ENCODE results near the gene NUDCD2.

The NUDCD2 gene

GRCh38 chr5:163463063-163463435 is 3.1 kb upstream of the NUDCD2 start:
- no peaks in the 10 kb centered on the region for H3K27me3 ChIP-seq (ENCODE audit: control insufficient read depth in 1 of 2, insufficient read depth in 1 of 2, low read length in 2 of 2)
- H2BK15ac ChIP-seq (ENCODE audit: low read depth, poor library complexity, severe bottlenecking), result no peak overlapping the region
- H2AK5ac ChIP-seq (ENCODE audit: low read length, severe bottlenecking), result no peak overlapping the region
- no peaks in the 10 kb centered on the region for H3K9me3 ChIP-seq (ENCODE audit: control insufficient read depth, low read length)
- H3K18ac ChIP-seq (ENCODE audit: low read depth in 1 of 2, low read length in 2 of 2), result no peak overlapping the region
- H2BK5ac ChIP-seq (ENCODE audit: low read depth, low read length, poor library complexity, severe bottlenecking), result no peak overlapping the region
- peaks cover 13% of the 10 kb centered on the region for H3K79me1 ChIP-seq (replicated peaks; ENCODE audit: low read length, poor library complexity, severe bottlenecking)
- H2BK120ac ChIP-seq (ENCODE audit: low read depth, low read length), result no peak overlapping the region
- no peak overlapping the region for H2BK12ac ChIP-seq (ENCODE audit: low read length in 2 of 2)
- no peak overlapping the region for H3K4ac ChIP-seq (ENCODE audit: low read depth in 1 of 2, low read length in 2 of 2)
- no peak overlapping the region for H4K8ac ChIP-seq (ENCODE audit: low read length)
- H3K4me2 ChIP-seq (ENCODE audit: low read length, poor library complexity, severe bottlenecking), result no peak overlapping the region
- H3K4me1 ChIP-seq (ENCODE audit: control insufficient read depth, insufficient read depth, low read depth, low read length), result peaks cover 4% of the 10 kb centered on the region
- no peak overlapping the region for H3K23ac ChIP-seq (ENCODE audit: low read length in 2 of 2)
- no peak overlapping the region for H3K14ac ChIP-seq (ENCODE audit: low read length in 2 of 2)
- no peaks in the 10 kb centered on the region for H3K36me3 ChIP-seq (ENCODE audit: control insufficient read depth in 1 of 2, insufficient read depth in 2 of 2, low read depth in 1 of 2, low read length in 2 of 2)
- H3K27ac ChIP-seq (ENCODE audit: low read length, poor library complexity, severe bottlenecking), result no peak overlapping the region
- H3K9ac ChIP-seq (ENCODE audit: low read length), result peak overlapping the region; percentile 86
- no peak overlapping the region for H4K91ac ChIP-seq (ENCODE audit: low read length)
- no peak for DNase-seq
- no peak overlapping the region for H3K4me3 ChIP-seq (ENCODE audit: insufficient read depth in 1 of 2, low read depth in 1 of 2, low read length in 2 of 2)
- H2AFZ ChIP-seq (ENCODE audit: low read depth, low read length), result no peak overlapping the region

GRCh38 chr5:163460562-163461171 is 765 bp upstream of the NUDCD2 start, which contains the start of gene HMMR:
HMMR (plus strand) TSS chr5:163460632; CDS start chr5:163460693, 61 bp downstream.
- Histone ChIP-seq H2BK15ac (ENCODE audit: low read depth, poor library complexity, severe bottlenecking) (no peak within 1 kb of the TSS), H3K27ac (ENCODE audit: low read length, poor library complexity, severe bottlenecking) (peak within 1 kb of the TSS; percentile 99), H2AK5ac (ENCODE audit: low read length, severe bottlenecking) (no peak within 1 kb of the TSS), H3K14ac (ENCODE audit: low read length in 2 of 2) (peak within 1 kb of the TSS in 1 of 2 experiments; percentile 87), H3K36me3 (ENCODE audit: control insufficient read depth in 1 of 2, insufficient read depth in 2 of 2, low read depth in 1 of 2, low read length in 2 of 2) (peaks cover 0 to 2% of the 10 kb centered on the region in 2 experiments), H2BK5ac (ENCODE audit: low read depth, low read length, poor library complexity, severe bottlenecking) (peak within 1 kb of the TSS; percentile 68), H4K91ac (ENCODE audit: low read length) (peak within 1 kb of the TSS; percentile 72), H3K23ac (ENCODE audit: low read length in 2 of 2) (peak within 1 kb of the TSS in 1 of 2 experiments; percentile 92), H3K79me1 (replicated peaks; ENCODE audit: low read length, poor library complexity, severe bottlenecking) (peaks cover 7% of the 10 kb centered on the region), H3K4me1 (ENCODE audit: control insufficient read depth, insufficient read depth, low read depth, low read length) (peaks cover 5% of the 10 kb centered on the region), H3K4me3 (ENCODE audit: insufficient read depth in 1 of 2, low read depth in 1 of 2, low read length in 2 of 2) (peak within 1 kb of the TSS; percentile 68 to 96), H2BK120ac (ENCODE audit: low read depth, low read length) (peak within 1 kb of the TSS; percentile 84), H3K27me3 (ENCODE audit: control insufficient read depth in 1 of 2, insufficient read depth in 1 of 2, low read length in 2 of 2) (no peaks in the 10 kb centered on the region), H3K18ac (ENCODE audit: low read depth in 1 of 2, low read length in 2 of 2) (peak within 1 kb of the TSS; percentile 93 to 95), H4K8ac (ENCODE audit: low read length) (peak within 1 kb of the TSS; percentile 87), H2AFZ (ENCODE audit: low read depth, low read length) (peak within 1 kb of the TSS; percentile 86), H3K9me3 (ENCODE audit: control insufficient read depth, low read length) (no peaks in the 10 kb centered on the region), H3K4me2 (ENCODE audit: low read length, poor library complexity, severe bottlenecking) (peak within 1 kb of the TSS; percentile 85), H3K9ac (ENCODE audit: low read length) (peak within 1 kb of the TSS; percentile 95), H2BK12ac (ENCODE audit: low read length in 2 of 2) (peak within 1 kb of the TSS in 1 of 2 experiments; percentile 11), H3K4ac (ENCODE audit: low read depth in 1 of 2, low read length in 2 of 2) (peak within 1 kb of the TSS; percentile 57 to 87)
- under 1% methylated on average over 21 of the region's 23 CpGs for whole genome bisulfite sequencing
- peak; percentile 64 for DNase-seq

DNA sequence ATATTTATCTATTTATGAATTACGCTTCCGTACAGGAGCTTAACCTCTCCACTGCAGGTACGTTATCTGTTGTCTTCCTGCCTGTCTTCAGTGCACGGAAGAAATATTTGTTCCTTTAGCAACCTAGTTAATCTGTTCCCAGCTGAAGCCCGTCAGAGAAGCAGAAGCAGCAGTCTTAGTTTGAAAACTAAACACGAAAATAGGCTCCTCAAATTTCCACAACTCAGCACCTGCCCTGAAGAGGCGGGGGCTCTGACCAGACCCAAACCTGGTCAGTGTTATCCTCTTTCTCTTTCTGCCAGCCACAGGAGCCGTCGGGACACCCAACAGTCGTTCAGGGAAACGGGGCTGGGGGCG is 462 bp downstream of the NUDCD2 start:
- peaks cover 5% of the 10 kb centered on the region for H3K4me1 ChIP-seq (ENCODE audit: control insufficient read depth, insufficient read depth, low read depth, low read length)
- no peaks in the 10 kb centered on the region for H3K9me3 ChIP-seq (ENCODE audit: control insufficient read depth, low read length)
- H4K8ac ChIP-seq (ENCODE audit: low read length), result peak overlapping the region; percentile 19
- H3K14ac ChIP-seq (ENCODE audit: low read length in 2 of 2), result peak overlapping the region in 1 of 2 experiments; percentile 87
- no peak overlapping the region for H2BK15ac ChIP-seq (ENCODE audit: low read depth, poor library complexity, severe bottlenecking)
- H2BK120ac ChIP-seq (ENCODE audit: low read depth, low read length), result no peak overlapping the region
- H2BK12ac ChIP-seq (ENCODE audit: low read length in 2 of 2), result no peak overlapping the region
- peaks cover 3 to 12% of the 10 kb centered on the region in 2 experiments for H3K36me3 ChIP-seq (ENCODE audit: control insufficient read depth in 1 of 2, insufficient read depth in 2 of 2, low read depth in 1 of 2, low read length in 2 of 2)
- 2% methylated on average over 12 of the region's 12 CpGs for WGBS
- peak overlapping the region; percentile 68 to 96 for H3K4me3 ChIP-seq (ENCODE audit: insufficient read depth in 1 of 2, low read depth in 1 of 2, low read length in 2 of 2)
- no peaks in the 10 kb centered on the region for H3K27me3 ChIP-seq (ENCODE audit: control insufficient read depth in 1 of 2, insufficient read depth in 1 of 2, low read length in 2 of 2)
- peak overlapping the region; percentile 99 for H3K27ac ChIP-seq (ENCODE audit: low read length, poor library complexity, severe bottlenecking)
- H4K91ac ChIP-seq (ENCODE audit: low read length), result no peak overlapping the region
- H3K23ac ChIP-seq (ENCODE audit: low read length in 2 of 2), result peak overlapping the region in 1 of 2 experiments; percentile 92
- no peak overlapping the region for H2AK5ac ChIP-seq (ENCODE audit: low read length, severe bottlenecking)
- peak overlapping the region in 1 of 2 experiments; percentile 87 for H3K4ac ChIP-seq (ENCODE audit: low read depth in 1 of 2, low read length in 2 of 2)
- H3K4me2 ChIP-seq (ENCODE audit: low read length, poor library complexity, severe bottlenecking), result peak overlapping the region; percentile 85
- peak overlapping the region; percentile 74 for H2AFZ ChIP-seq (ENCODE audit: low read depth, low read length)
- H3K9ac ChIP-seq (ENCODE audit: low read length), result peak overlapping the region; percentile 95
- H2BK5ac ChIP-seq (ENCODE audit: low read depth, low read length, poor library complexity, severe bottlenecking), result no peak overlapping the region
- DNase-seq, result no peak
- H3K18ac ChIP-seq (ENCODE audit: low read depth in 1 of 2, low read length in 2 of 2), result peak overlapping the region; percentile 4 to 95
- peaks cover 2% of the 10 kb centered on the region for H3K79me1 ChIP-seq (replicated peaks; ENCODE audit: low read length, poor library complexity, severe bottlenecking)

DNA sequence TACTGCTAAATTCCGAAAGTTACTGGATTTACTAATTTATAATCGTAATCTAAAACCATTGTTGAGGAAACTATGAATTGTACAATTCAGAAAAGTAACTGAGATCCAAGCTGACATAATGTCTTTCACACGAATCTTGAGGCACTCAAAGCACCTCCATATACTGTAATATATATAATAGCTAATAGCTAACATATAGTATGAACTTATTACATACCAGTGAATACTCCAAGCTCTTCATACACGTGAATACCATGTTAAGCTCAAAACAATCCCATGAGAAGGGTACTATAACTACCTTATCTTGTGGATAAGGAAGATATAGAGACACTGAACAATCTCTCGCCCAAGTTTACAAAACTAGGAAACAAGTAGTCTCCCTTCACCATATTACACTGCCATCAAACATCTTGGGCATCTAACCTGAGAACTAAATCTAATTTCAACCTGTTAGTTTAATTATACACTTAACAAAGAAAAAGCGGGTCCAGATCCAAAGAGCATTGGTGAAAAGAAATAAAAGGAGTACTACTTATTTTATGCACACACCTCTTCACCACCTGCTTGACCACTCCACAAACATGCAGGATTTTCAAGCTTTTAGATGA is 1.0 kb downstream of the NUDCD2 start:
- peak overlapping the region in 1 of 2 experiments; percentile 96 for H3K4me3 ChIP-seq (ENCODE audit: insufficient read depth in 1 of 2, low read depth in 1 of 2, low read length in 2 of 2)

More for the DNA sequence above, 1.0 kb downstream of the NUDCD2 start:
- Histone ChIP-seq H3K18ac (ENCODE audit: low read depth in 1 of 2, low read length in 2 of 2) (no peak overlapping the region), H3K27me3 (ENCODE audit: control insufficient read depth in 1 of 2, insufficient read depth in 1 of 2, low read length in 2 of 2) (no peaks in the 10 kb centered on the region), H3K4me1 (ENCODE audit: control insufficient read depth, insufficient read depth, low read depth, low read length) (peaks cover 5% of the 10 kb centered on the region), H3K14ac (ENCODE audit: low read length in 2 of 2) (no peak overlapping the region), H4K91ac (ENCODE audit: low read length) (no peak overlapping the region), H2AFZ (ENCODE audit: low read depth, low read length) (no peak overlapping the region), H3K9me3 (ENCODE audit: control insufficient read depth, low read length) (no peaks in the 10 kb centered on the region), H2BK15ac (ENCODE audit: low read depth, poor library complexity, severe bottlenecking) (no peak overlapping the region), H2BK12ac (ENCODE audit: low read length in 2 of 2) (no peak overlapping the region), H3K9ac (ENCODE audit: low read length) (peak overlapping the region; percentile 95), H2BK120ac (ENCODE audit: low read depth, low read length) (no peak overlapping the region), H2AK5ac (ENCODE audit: low read length, severe bottlenecking) (no peak overlapping the region), H3K23ac (ENCODE audit: low read length in 2 of 2) (no peak overlapping the region), H2BK5ac (ENCODE audit: low read depth, low read length, poor library complexity, severe bottlenecking) (no peak overlapping the region), H3K4ac (ENCODE audit: low read depth in 1 of 2, low read length in 2 of 2) (no peak overlapping the region), H3K4me2 (ENCODE audit: low read length, poor library complexity, severe bottlenecking) (peak overlapping the region; percentile 85), H3K27ac (ENCODE audit: low read length, poor library complexity, severe bottlenecking) (peak overlapping the region; percentile 99), H3K79me1 (replicated peaks; ENCODE audit: low read length, poor library complexity, severe bottlenecking) (no peaks in the 10 kb centered on the region), H3K36me3 (ENCODE audit: control insufficient read depth in 1 of 2, insufficient read depth in 2 of 2, low read depth in 1 of 2, low read length in 2 of 2) (peaks cover 3 to 12% of the 10 kb centered on the region in 2 experiments), H4K8ac (ENCODE audit: low read length) (no peak overlapping the region)
- DNase-seq, result no peak
- WGBS, result 7% methylated on average over 3 of the region's 6 CpGs
